OCI-LY7 (cell line): Measurements from ENCODE around the gene KCTD2. TPM values are rescaled to one million over a fixed set of nuclear protein-coding genes. Genes with fewer than 3 reads are reported as not detected.

ENCODE experiments used
- BruUV-seq: library from RNA; stranded (reverse); fragments of 400-500 nt; replicated peaks from 2 replicates; lab custom pipeline; 2021; lab: Mats Ljungman, UMichigan
- CTCF ChIA-PET: fragments of 300-600 bp; sonication (Branson Sonifier 250); formaldehyde crosslinking; loops from one replicate; lab custom pipeline; 2022; ENCODE audit warnings: antibody characterized with exemption; ENCODE audit not compliant: unreplicated experiment; lab: Charles Lee
- POLR2A ChIA-PET: fragments of 300-600 bp; sonication (Branson Sonifier 250); formaldehyde crosslinking; loops from one replicate; lab custom pipeline; 2022; ENCODE audit warnings: antibody characterized with exemption; lab: Charles Lee
- DNase-seq: peaks from one replicate; pipeline ENCODE4 v3.0.0-alpha.2; 2015; ENCODE audit warnings: low spot score
- H2AFZ ChIP-seq: fragments of 200-600 bp; sonication (generic), shearing (Covaris generic); 2 replicates; pipeline ENCODE4 v1.6.1; 2014; ENCODE audit warnings: mild to moderate bottlenecking, antibody characterized with exemption, low read length, moderate library complexity
- H3K27ac ChIP-seq: fragments of 200-600 bp; sonication (generic); 2 replicates; pipeline ENCODE4 v1.5.1; 2014; ENCODE audit warnings: mixed run types, low read depth, mild to moderate bottlenecking, moderate library complexity, low read length, inconsistent platforms; ENCODE audit not compliant: poor library complexity, severe bottlenecking
- H3K36me3 ChIP-seq: fragments of 200-600 bp; sonication (generic); 2 replicates; pipeline ENCODE4 v1.6.1; 2014; ENCODE audit warnings: mild to moderate bottlenecking, antibody characterized with exemption, low read length, moderate library complexity, mixed read lengths; ENCODE audit not compliant: insufficient read depth
- H3K4me1 ChIP-seq: fragments of 200-600 bp; sonication (generic); 2 replicates; pipeline ENCODE4 v1.5.1; 2014; ENCODE audit warnings: mild to moderate bottlenecking, low read length; ENCODE audit not compliant: insufficient read depth, poor library complexity, severe bottlenecking
- H3K4me2 ChIP-seq: fragments of 200-600 bp; sonication (generic); 2 replicates; pipeline ENCODE4 v1.6.1; 2014; ENCODE audit warnings: mild to moderate bottlenecking, low read length
- H3K4me3 ChIP-seq: fragments of 200-600 bp; sonication (generic); 2 replicates; pipeline ENCODE4 v1.5.1; 2014; ENCODE audit warnings: mild to moderate bottlenecking, low read depth, low read length; ENCODE audit not compliant: poor library complexity, severe bottlenecking
- H3K79me2 ChIP-seq: fragments of 200-600 bp; sonication (generic); 2 replicates; pipeline ENCODE4 v1.6.1; 2016; ENCODE audit warnings: low read depth, mild to moderate bottlenecking, low read length, moderate library complexity, mixed read lengths; ENCODE audit not compliant: insufficient read depth
- H3K9me2 ChIP-seq: fragments of 200-600 bp; sonication (generic); 2 replicates; pipeline ENCODE4 v1.6.1; 2016; ENCODE audit warnings: mild to moderate bottlenecking, low read length, mixed read lengths; ENCODE audit not compliant: insufficient read depth
- H3K9me3 ChIP-seq: fragments of 200-600 bp; sonication (generic); 2 replicates; pipeline ENCODE4 v1.6.1; 2014; ENCODE audit warnings: mild to moderate bottlenecking, mixed run types, low read length, mixed read lengths
- H4K20me1 ChIP-seq: fragments of 200-600 bp; sonication (generic); 2 replicates; pipeline ENCODE4 v1.6.1; 2014; ENCODE audit warnings: mild to moderate bottlenecking, antibody characterized with exemption, low read length, moderate library complexity, mixed read lengths; ENCODE audit not compliant: insufficient read depth
- EZH2phosphoT487 ChIP-seq: fragments of 200-600 bp; sonication (generic); IDR thresholded peaks from 2 replicates; pipeline ENCODE4 v1.6.1; 2018; ENCODE audit warnings: low read depth, borderline replicate concordance, mild to moderate bottlenecking, mixed run types, antibody characterized with exemption, low read length, moderate library complexity, mixed read lengths
- intact Hi-C: fragments of 100-400 bp; cut with micrococcal nuclease; formaldehyde crosslinking; loops from one replicate; pipeline ENCODE4 v1.10.0; 2022; ENCODE audit not compliant: unreplicated experiment
- total RNA-seq, 2 experiments: library from RNA; depleted of rRNA in 1 of 2; stranded (reverse); fragments of >200 nt in 1 of 2; shearing (Covaris generic) in 1 of 2; gene quantifications; 2 replicates each; pipeline ENCODE4 v1.2.3, GENCODE V29; 2014 to 2022
- TF ChIP-seq, protein P1 (sequence below): fragments of 200-600 bp; sonication (generic); conservative IDR thresholded peaks from 2 replicates; pipeline ENCODE4 v1.5.1; 2014; ENCODE audit warnings: mild to moderate bottlenecking, antibody characterized with exemption, low read length, moderate library complexity, mixed read lengths

KCTD2 gene
- total RNA-seq, 2 experiments from 2014 or later = 21.0 to 29.8 TPM

DNA sequence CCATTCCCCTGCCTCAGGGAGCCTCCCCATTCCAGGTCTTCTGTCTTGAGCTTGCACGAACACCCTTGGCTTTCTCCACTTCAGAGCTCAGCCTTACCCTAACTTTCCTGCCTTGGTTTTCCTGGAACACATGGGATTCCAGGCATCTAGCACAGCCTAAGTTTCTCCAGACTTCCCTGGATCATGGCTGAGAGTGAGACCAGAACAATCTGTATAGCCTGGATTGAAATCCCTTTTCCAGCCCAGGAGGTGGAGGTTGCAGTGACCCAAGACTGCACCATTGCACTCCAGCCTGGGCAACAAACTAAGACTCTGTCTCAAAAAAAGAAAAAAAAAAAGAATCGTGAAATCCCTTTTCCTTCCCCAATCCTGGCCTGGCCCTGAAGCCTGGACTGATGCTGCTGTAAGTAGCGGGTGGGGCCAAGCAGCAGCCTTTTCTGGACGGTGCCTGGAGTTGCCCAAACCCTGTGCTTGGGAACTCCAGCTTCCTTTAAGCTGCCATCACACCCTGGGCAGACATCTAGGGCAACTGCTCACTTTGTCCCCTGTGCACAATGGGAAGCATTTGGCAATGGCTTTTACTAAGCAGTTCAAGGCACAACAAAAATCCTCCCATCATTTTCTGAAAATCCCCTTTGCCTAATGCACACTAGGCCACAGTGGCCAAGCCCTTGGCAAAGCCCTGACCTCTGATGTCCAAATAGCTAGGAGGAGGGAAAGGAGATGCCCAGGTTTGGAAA is 28.7 kb downstream of the KCTD2 start:
- no peak overlapping the region for H2AFZ ChIP-seq
- H3K9me3 ChIP-seq = no peaks in the 10 kb centered on the region
- no peak for DNase-seq
- no peaks in the 10 kb centered on the region for H3K9me2 ChIP-seq
- CTCF ChIA-PET = no interaction called here
- POLR2A ChIA-PET = interaction anchor here (0.6 to 1.2 kb wide), 4 partner anchors 28 to 886 kb away, joined by 3 to 4 read pairs (median 4); partner anchors contain the start of gene MRPL58
- no peak overlapping the region for H3K4me3 ChIP-seq
- intact Hi-C loops = no loop called here
- BruUV-seq = no TSS peak
- H3K36me3 ChIP-seq = no peaks in the 10 kb centered on the region
- H3K27ac ChIP-seq = no peak overlapping the region
- no peaks in the 10 kb centered on the region for H3K4me1 ChIP-seq
- no peaks in the 10 kb centered on the region for H4K20me1 ChIP-seq
- H3K4me2 ChIP-seq = no peak overlapping the region
- no peaks in the 10 kb centered on the region for H3K79me2 ChIP-seq
- TF ChIP-seq EZH2phosphoT487 = no peak
- TF ChIP-seq, protein P1, sequence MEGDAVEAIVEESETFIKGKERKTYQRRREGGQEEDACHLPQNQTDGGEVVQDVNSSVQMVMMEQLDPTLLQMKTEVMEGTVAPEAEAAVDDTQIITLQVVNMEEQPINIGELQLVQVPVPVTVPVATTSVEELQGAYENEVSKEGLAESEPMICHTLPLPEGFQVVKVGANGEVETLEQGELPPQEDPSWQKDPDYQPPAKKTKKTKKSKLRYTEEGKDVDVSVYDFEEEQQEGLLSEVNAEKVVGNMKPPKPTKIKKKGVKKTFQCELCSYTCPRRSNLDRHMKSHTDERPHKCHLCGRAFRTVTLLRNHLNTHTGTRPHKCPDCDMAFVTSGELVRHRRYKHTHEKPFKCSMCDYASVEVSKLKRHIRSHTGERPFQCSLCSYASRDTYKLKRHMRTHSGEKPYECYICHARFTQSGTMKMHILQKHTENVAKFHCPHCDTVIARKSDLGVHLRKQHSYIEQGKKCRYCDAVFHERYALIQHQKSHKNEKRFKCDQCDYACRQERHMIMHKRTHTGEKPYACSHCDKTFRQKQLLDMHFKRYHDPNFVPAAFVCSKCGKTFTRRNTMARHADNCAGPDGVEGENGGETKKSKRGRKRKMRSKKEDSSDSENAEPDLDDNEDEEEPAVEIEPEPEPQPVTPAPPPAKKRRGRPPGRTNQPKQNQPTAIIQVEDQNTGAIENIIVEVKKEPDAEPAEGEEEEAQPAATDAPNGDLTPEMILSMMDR = no peak

DNA sequence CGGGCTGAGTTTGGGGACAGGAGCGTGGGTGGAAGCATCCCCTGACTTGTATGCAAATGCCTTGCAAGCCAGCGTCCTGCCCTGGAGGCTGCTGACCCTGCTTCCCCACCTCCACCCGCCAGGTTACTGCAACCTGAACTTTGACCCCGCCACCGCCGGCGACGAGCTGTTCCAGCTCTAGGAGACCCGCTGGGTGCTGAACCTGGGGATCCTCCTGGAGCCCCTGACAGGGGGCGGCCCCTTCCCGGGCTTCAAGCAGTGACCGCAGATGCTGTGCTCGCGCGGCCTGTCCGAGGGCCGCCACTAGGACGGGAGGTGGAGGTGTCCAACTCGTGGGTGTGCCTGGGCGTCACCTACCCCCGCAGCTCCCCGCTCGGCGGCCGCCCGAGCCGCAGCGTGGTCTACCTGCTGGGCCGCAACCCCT is 30.1 kb downstream of the KCTD2 start:
- no TSS peak for BruUV-seq
- Histone ChIP-seq H4K20me1 (no peaks in the 10 kb centered on the region), H3K4me3 (peak overlapping the region; percentile 35), H3K36me3 (no peaks in the 10 kb centered on the region), H2AFZ (peak overlapping the region; percentile 44), H3K9me3 (no peaks in the 10 kb centered on the region), H3K79me2 (no peaks in the 10 kb centered on the region), H3K27ac (no peak overlapping the region), H3K4me1 (no peaks in the 10 kb centered on the region), H3K4me2 (peak overlapping the region; percentile 27; the same call in 1 of the 2 replicates), H3K9me2 (no peaks in the 10 kb centered on the region)
- POLR2A ChIA-PET = no interaction called here
- intact Hi-C loops = no loop called here
- CTCF ChIA-PET = no interaction called here
- no peak for DNase-seq
- TF ChIP-seq EZH2phosphoT487 = no peak
- TF ChIP-seq, protein P1 = no peak
